Gastroesophageal sphincter (tissue), 4 donors: ENCODE data around the gene PDE10A. TPM values are rescaled to one million over a fixed set of nuclear protein-coding genes. Genes with fewer than 3 reads are reported as not detected.

Experiments used
- ATAC-seq: fragments of 150-250 bp; one replicate; pipeline ENCODE4 v1.9.1; 2016; ENCODE audit warnings: mild to moderate bottlenecking, moderate library complexity
- H3K27ac ChIP-seq, 4 donors: fragments of 200-600 bp; sonication (generic) in 3 of 4; 1 replicate in 3 of 4; 2 replicates in 1 of 4; pipeline ENCODE4 v1.5.1; 2016 to 2019
- H3K27me3 ChIP-seq: fragments of 200-600 bp; sonication (generic); one replicate; pipeline ENCODE4 v1.5.1; 2019
- H3K36me3 ChIP-seq, 2 donors: fragments of 200-600 bp; sonication (generic); one replicate each; pipeline ENCODE4 v1.5.1; 2019; ENCODE audit warnings: control low read depth in 1 of 2
- H3K4me1 ChIP-seq, 3 donors: fragments of 200-600 bp; sonication (generic); 1 replicate in 2 of 3; 2 replicates in 1 of 3; pipeline ENCODE4 v1.5.1; 2016 to 2019; ENCODE audit warnings: control low read depth in 2 of 3
- H3K4me3 ChIP-seq, 2 donors: fragments of 200-600 bp; sonication (generic); one replicate each; pipeline ENCODE4 v1.5.1; 2019; ENCODE audit warnings: mild to moderate bottlenecking in 1 of 2, moderate library complexity in 1 of 2
- H3K9me3 ChIP-seq, 3 donors: fragments of 200-600 bp; sonication (generic); one replicate each; pipeline ENCODE4 v1.5.1; 2017 to 2019; ENCODE audit warnings: control low read depth in 2 of 3
- CTCF ChIP-seq, 4 experiments: fragments of 200-600 bp in 2 of 4; fragments of 450-650 bp in 2 of 4; sonication (generic) in 1 of 4; IDR thresholded peaks; one replicate each; pipeline ENCODE4 v1.5.1; 2017 to 2019; ENCODE audit warnings: antibody characterized with exemption in 4 of 4, mild to moderate bottlenecking in 2 of 4, moderate library complexity in 2 of 4
- EP300 ChIP-seq: sonication (generic); formaldehyde crosslinking; IDR thresholded peaks from one replicate; pipeline ENCODE4 v1.6.1; 2017; ENCODE audit warnings: antibody characterized with exemption, mild to moderate bottlenecking
- POLR2A ChIP-seq, 2 donors: fragments of 450-650 bp; IDR thresholded peaks; one replicate each; pipeline ENCODE4 v1.6.1; 2017; ENCODE audit warnings: antibody characterized with exemption in 2 of 2, mild to moderate bottlenecking in 2 of 2, moderate library complexity in 1 of 2
- POLR2AphosphoS5 ChIP-seq: sonication (generic); formaldehyde crosslinking; IDR thresholded peaks from one replicate; pipeline ENCODE4 v1.6.1; 2017; ENCODE audit warnings: antibody characterized with exemption
- WGBS, 2 donors: methylation state at CpG; one replicate each; pipeline ENCODE4 v1.1.5; 2018; ENCODE audit warnings: low coverage in 1 of 2; 5-methylcytosine and 5-hydroxymethylcytosine counted together
- total RNA-seq, 4 donors: library from RNA; depleted of rRNA; stranded (reverse); fragments of >200 nt; gene quantifications; one replicate each; pipeline ENCODE4 v1.1.0, GENCODE V29; 2016

The PDE10A gene
- total RNA-seq, 4 donors from 2014 or later: 2.5 to 12.1 (median 4.0) TPM

- Histone ChIP-seq H3K9me3 (no peaks in the 10 kb centered on the region), H3K36me3 (no peaks in the 10 kb centered on the region), H3K27ac (peak overlapping the region in 3 of 4 donors; percentile 10 to 78 (median 35)), H3K27me3 (peaks cover 78% of the 10 kb centered on the region), H3K4me1 (peaks cover 0 to 50% (median 25%) of the 10 kb centered on the region in 3 donors), H3K4me3 (peak overlapping the region; percentile 37 to 60)
- TF ChIP-seq CTCF (IDR thresholded peaks at IDR 0.05) (no peak), EP300 (no peak), POLR2A (IDR thresholded peaks at IDR 0.05) (no peak), POLR2AphosphoS5 (no peak)
- 1% methylated on average over 20 to 21 of the region's 69 CpGs for WGBS, 2 donors
- ATAC-seq: no peak
Observed at GRCh38 chr6:165660857-165661663, 2.0 kb downstream of the PDE10A start.

GRCh38 chr6:165659945-165660856 lies 2.8 kb downstream of the PDE10A start:
- H3K27ac ChIP-seq: peak overlapping the region in 2 of 4 donors; percentile 35 to 78
- no peak for TF ChIP-seq CTCF (IDR thresholded peaks at IDR 0.05)
- TF ChIP-seq POLR2A (IDR thresholded peaks at IDR 0.05): no peak
- TF ChIP-seq EP300: no peak
- no peak for TF ChIP-seq POLR2AphosphoS5
- H3K27me3 ChIP-seq: peaks cover 73% of the 10 kb centered on the region
- H3K4me1 ChIP-seq: peaks cover 0 to 50% (median 25%) of the 10 kb centered on the region in 3 donors
- H3K36me3 ChIP-seq: no peaks in the 10 kb centered on the region
- no peak for ATAC-seq
- peak overlapping the region; percentile 37 to 60 for H3K4me3 ChIP-seq
- H3K9me3 ChIP-seq: no peaks in the 10 kb centered on the region
- WGBS, 2 donors: 57 to 100% methylated on average over 1 to 4 of the region's 67 CpGs

GRCh38 chr6:165658395-165659058 lies 4.5 kb downstream of the PDE10A start:
- TF ChIP-seq POLR2AphosphoS5 (no peak), CTCF (IDR thresholded peaks at IDR 0.05) (no peak), EP300 (no peak), POLR2A (IDR thresholded peaks at IDR 0.05) (no peak)
- no peak for ATAC-seq
- H3K4me1 ChIP-seq: peaks cover 0 to 33% (median 14%) of the 10 kb centered on the region in 3 donors
- H3K9me3 ChIP-seq: no peaks in the 10 kb centered on the region
- no peaks in the 10 kb centered on the region for H3K36me3 ChIP-seq
- WGBS, 2 donors: 90 to 91% methylated on average over 4 to 12 of the region's 13 CpGs
- peaks cover 61% of the 10 kb centered on the region for H3K27me3 ChIP-seq
- no peak overlapping the region for H3K27ac ChIP-seq
- no peak overlapping the region for H3K4me3 ChIP-seq

- Histone ChIP-seq H3K9me3 (no peaks in the 10 kb centered on the region), H3K27me3 (peaks cover 50% of the 10 kb centered on the region), H3K36me3 (no peaks in the 10 kb centered on the region), H3K27ac (no peak overlapping the region), H3K4me1 (peaks cover 0 to 25% (median 14%) of the 10 kb centered on the region in 3 donors), H3K4me3 (no peak overlapping the region)
- WGBS, 2 donors: 88 to 95% methylated on average over 5 of the region's 5 CpGs
- ATAC-seq: no peak
- TF ChIP-seq POLR2AphosphoS5: no peak
- no peak for TF ChIP-seq CTCF (IDR thresholded peaks at IDR 0.05)
- no peak for TF ChIP-seq EP300
- no peak for TF ChIP-seq POLR2A (IDR thresholded peaks at IDR 0.05)
Observed at GRCh38 chr6:165657325-165657680, 5.7 kb downstream of the PDE10A start.
